Measurements from ENCODE around the gene DEFB132.

GRCh38 chr20:266596-267562 is 9.4 kb downstream of the DEFB132 start:
- no peak for TF ChIP-seq POLR2A (IDR thresholded peaks at IDR 0.05)
- TF ChIP-seq CTCF (IDR thresholded peaks at IDR 0.05) = peak in 1 of 3 donors; percentile 82
